ENCODE results near the gene CPED1. TPM values are rescaled to one million over a fixed set of nuclear protein-coding genes. Genes with fewer than 3 reads are reported as not detected.

CPED1 gene
- total RNA-seq, 1 experiment from 2014 or later, result 0.13 TPM

- Histone ChIP-seq H3K56ac (ENCODE audit: insufficient read length, low read depth, low read length) (no peak overlapping the region), H2BK12ac (ENCODE audit: insufficient read length, low read depth, low read length) (no peak overlapping the region), H2AFZ (ENCODE audit: low read length) (no peak overlapping the region), H4K5ac (ENCODE audit: insufficient read length, low read depth, low read length) (no peak overlapping the region), H3K4me2 (ENCODE audit: insufficient read depth, insufficient read length, low read length) (no peak overlapping the region), H3K79me1 (ENCODE audit: insufficient read depth, low read depth, low read length, poor library complexity, severe bottlenecking) (peaks cover 3% of the 10 kb centered on the region), H4K20me1 (ENCODE audit: control insufficient read depth, insufficient read depth, insufficient read length) (no peaks in the 10 kb centered on the region), H3T11ph (ENCODE audit: low read length) (no peak overlapping the region), H3K4me1 (ENCODE audit: insufficient read depth, low read length) (peaks cover 3% of the 10 kb centered on the region; the same call in 1 of the 2 replicates), H3K14ac (ENCODE audit: insufficient read depth, low read length) (no peak overlapping the region), H3K23me2 (ENCODE audit: insufficient read length, low read depth, low read length, poor library complexity, severe bottlenecking) (peaks cover 4% of the 10 kb centered on the region), H3K79me2 (ENCODE audit: insufficient read depth, low read length) (0 out of 2 replicates have a peak, but pooled peaks cover 2% of the 10 kb centered on the region), H4K8ac (replicated peaks; ENCODE audit: insufficient read length, low read depth, low read length) (no peak overlapping the region), H3K27me3 (ENCODE audit: insufficient read depth, low read length) (no peaks in the 10 kb centered on the region), H2AK5ac (ENCODE audit: insufficient read length, low read length) (no peak overlapping the region), H3K9ac (ENCODE audit: extremely low read depth, insufficient read length, low read length) (no peak overlapping the region), H2BK5ac (ENCODE audit: insufficient read length, low read length) (no peak overlapping the region), H3K23ac (ENCODE audit: insufficient read length, low read depth, low read length) (no peak overlapping the region), H3K18ac (ENCODE audit: insufficient read length, low read depth, low read length) (no peak overlapping the region), H4K91ac (ENCODE audit: insufficient read length, low read depth, low read length) (no peak overlapping the region), H2BK15ac (ENCODE audit: low read depth, low read length) (no peak overlapping the region), H3K4ac (ENCODE audit: low read depth, low read length) (no peak overlapping the region), H2BK20ac (ENCODE audit: low read depth, low read length, poor library complexity, severe bottlenecking) (no peak overlapping the region), H2BK120ac (ENCODE audit: low read depth, low read length, poor library complexity, severe bottlenecking) (no peak overlapping the region), H3K27ac (ENCODE audit: insufficient read length, low read depth, low read length) (no peak overlapping the region), H3K9me3 (ENCODE audit: control insufficient read depth, low read depth, low read length) (no peaks in the 10 kb centered on the region)
- no peak for DNase-seq
- no CpG with 5 or more reads among the region's 3 CpGs for WGBS (ENCODE audit: extremely low coverage, insufficient read length, low lambda C conversion rate)
- Mint-ChIP-seq H3K4me1 (peaks cover 15 to 24% of the 10 kb centered on the region in 2 experiments), H3K4me3 (no peak overlapping the region), H3K27ac (no peak overlapping the region), H3K27me3 (ENCODE audit: low read depth) (no peaks in the 10 kb centered on the region), H3K9me3 (no peaks in the 10 kb centered on the region), H3K36me3 (ENCODE audit: insufficient read depth in 1 of 3, low read depth in 3 of 3) (peaks cover 12 to 47% (median 35%) of the 10 kb centered on the region in 3 experiments)
- TF ChIP-seq, protein P1, sequence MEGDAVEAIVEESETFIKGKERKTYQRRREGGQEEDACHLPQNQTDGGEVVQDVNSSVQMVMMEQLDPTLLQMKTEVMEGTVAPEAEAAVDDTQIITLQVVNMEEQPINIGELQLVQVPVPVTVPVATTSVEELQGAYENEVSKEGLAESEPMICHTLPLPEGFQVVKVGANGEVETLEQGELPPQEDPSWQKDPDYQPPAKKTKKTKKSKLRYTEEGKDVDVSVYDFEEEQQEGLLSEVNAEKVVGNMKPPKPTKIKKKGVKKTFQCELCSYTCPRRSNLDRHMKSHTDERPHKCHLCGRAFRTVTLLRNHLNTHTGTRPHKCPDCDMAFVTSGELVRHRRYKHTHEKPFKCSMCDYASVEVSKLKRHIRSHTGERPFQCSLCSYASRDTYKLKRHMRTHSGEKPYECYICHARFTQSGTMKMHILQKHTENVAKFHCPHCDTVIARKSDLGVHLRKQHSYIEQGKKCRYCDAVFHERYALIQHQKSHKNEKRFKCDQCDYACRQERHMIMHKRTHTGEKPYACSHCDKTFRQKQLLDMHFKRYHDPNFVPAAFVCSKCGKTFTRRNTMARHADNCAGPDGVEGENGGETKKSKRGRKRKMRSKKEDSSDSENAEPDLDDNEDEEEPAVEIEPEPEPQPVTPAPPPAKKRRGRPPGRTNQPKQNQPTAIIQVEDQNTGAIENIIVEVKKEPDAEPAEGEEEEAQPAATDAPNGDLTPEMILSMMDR (conservative IDR thresholded peaks at IDR 0.05), result no peak
Observed at GRCh38 chr7:120955577-120956149, 32.8 kb upstream of the CPED1 start.

Measured in H9 (cell line).